22Rv1 (cell line): ENCODE measurements around the gene ZNF385A.

Source experiments
- ZFX ChIP-seq: fragments of 450-650 bp; IDR thresholded peaks from 2 replicates; pipeline ENCODE4 v1.6.1; 2017; ENCODE audit warnings: antibody characterized with exemption, borderline replicate concordance
- TF ChIP-seq, protein P1 (sequence below): fragments of 450-650 bp; IDR thresholded peaks from 2 replicates; pipeline ENCODE4 v1.5.1; 2017; ENCODE audit warnings: mild to moderate bottlenecking

DNA sequence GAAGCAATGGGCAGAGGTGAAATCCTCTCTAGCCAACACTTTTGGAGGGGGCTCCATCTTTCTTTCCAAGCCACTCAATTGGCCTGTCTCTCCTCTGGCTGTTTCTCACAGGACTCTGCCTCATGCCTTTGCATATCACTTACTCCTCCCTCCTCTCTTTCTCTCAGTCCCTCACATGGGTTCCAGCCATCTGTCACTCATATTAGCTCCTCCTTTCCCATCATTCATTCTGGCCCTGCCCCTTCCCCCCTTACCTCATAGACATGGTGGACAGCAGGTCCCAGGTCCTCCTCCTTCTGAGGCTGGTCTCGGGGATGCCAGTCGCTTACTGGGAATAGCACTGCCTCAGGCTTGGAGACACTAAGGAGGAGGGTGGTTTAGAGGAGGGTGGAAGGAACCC, 16.6 kb upstream of the ZNF385A start:
- TF ChIP-seq, protein P1, sequence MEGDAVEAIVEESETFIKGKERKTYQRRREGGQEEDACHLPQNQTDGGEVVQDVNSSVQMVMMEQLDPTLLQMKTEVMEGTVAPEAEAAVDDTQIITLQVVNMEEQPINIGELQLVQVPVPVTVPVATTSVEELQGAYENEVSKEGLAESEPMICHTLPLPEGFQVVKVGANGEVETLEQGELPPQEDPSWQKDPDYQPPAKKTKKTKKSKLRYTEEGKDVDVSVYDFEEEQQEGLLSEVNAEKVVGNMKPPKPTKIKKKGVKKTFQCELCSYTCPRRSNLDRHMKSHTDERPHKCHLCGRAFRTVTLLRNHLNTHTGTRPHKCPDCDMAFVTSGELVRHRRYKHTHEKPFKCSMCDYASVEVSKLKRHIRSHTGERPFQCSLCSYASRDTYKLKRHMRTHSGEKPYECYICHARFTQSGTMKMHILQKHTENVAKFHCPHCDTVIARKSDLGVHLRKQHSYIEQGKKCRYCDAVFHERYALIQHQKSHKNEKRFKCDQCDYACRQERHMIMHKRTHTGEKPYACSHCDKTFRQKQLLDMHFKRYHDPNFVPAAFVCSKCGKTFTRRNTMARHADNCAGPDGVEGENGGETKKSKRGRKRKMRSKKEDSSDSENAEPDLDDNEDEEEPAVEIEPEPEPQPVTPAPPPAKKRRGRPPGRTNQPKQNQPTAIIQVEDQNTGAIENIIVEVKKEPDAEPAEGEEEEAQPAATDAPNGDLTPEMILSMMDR, result no peak
- TF ChIP-seq ZFX, result no peak
